Tongue (tissue), 2 donors: ENCODE data around the gene SMIM21. TPM values are rescaled to one million over a fixed set of nuclear protein-coding genes. Genes with fewer than 3 reads are reported as not detected.

ENCODE experiments used
- DNase-seq: peaks from one replicate; pipeline ENCODE4 v3.0.0-alpha.2; 2015
- total RNA-seq: library from RNA; depleted of rRNA; stranded (reverse); fragments of >200 nt; gene quantifications from one replicate; pipeline ENCODE4 v1.2.3, GENCODE V29; 2014

Gene SMIM21
- not detected for total RNA-seq

GRCh38 chr18:75427603-75428002 lies at the start of gene SMIM21:
Gene SMIM21 (minus strand): TSS chr18:75427703. CDS start chr18:75427563, 140 bp downstream.
- no peak for DNase-seq

- DNase-seq: peak; percentile 65
These were observed 47.7 kb upstream of the SMIM21 start for GRCh38 chr18:75475228-75475627.

DNA sequence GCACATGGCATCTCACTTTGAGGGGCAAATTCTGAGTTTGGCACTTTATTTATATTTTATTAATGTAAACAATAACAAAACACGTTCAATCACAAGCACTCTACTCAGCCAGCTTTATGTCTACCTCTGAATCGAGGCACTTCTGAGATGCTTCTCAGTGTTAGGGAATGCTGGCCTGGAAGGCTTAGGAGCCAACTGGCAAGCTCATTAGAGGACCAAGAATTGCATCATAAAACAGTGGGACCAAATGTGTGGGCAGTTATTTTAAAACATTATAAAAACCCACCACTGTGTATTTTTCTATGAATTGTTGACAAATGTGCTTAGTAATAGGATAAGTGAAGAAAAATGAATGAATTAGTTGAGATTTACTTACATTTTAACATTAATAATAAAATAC lies 46.8 kb upstream of the SMIM21 start:
- no peak for DNase-seq

- DNase-seq: peak; percentile 80
These were observed 45.8 kb upstream of the SMIM21 start for GRCh38 chr18:75473316-75473715.

DNA sequence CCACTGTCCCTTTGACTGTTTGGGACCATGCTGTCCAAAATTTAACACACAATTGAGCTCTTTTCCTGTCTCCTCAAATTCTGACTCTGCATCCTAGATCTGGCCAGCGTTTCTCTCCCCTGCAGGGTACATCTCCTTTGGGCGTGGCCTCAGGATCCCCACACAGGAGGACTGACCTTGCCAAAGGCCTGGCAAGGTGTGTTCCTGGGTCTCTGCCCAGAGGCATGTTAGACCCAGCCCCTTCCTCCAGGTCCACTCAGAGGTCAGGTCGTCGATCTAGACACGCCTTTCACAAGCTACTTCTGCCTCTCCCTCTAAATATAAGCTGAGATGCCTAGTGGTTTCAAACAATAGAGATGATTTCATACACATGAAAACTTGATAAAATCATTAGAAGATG lies 45.4 kb upstream of the SMIM21 start:
- DNase-seq: peak; percentile 21

GRCh38 chr18:75472396-75472795 lies 44.9 kb upstream of the SMIM21 start:
- DNase-seq: peak; percentile 77

- DNase-seq: no peak
These were observed 44.3 kb upstream of the SMIM21 start for GRCh38 chr18:75471850-75472249.

GRCh38 chr18:75467851-75468250 lies 40.3 kb upstream of the SMIM21 start:
- DNase-seq: no peak

GRCh38 chr18:75467281-75467795 lies 39.8 kb upstream of the SMIM21 start:
- peak; percentile 58 for DNase-seq

DNA sequence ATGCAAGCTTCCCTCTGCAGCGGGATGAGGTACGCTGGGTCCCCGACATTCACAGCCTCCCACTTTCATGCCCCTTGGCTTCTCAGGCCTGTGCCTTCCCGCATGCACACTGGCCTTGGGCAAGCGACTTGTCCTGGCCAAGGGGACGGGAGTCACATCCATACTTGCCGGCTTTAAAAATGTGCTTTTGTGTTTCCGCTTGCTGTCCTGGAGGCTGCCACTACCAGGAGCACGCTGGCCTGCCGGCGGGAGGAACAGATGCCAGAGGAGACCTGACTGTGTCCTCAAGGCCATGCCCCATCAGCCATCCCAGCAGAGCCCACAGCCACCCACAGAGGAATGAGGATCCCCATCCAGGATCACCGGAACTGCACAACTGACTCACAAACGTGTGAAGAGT lies 36.9 kb upstream of the SMIM21 start:
- DNase-seq: no peak

- no peak for DNase-seq
These were observed 34.8 kb upstream of the SMIM21 start for GRCh38 chr18:75462178-75462832.

DNA sequence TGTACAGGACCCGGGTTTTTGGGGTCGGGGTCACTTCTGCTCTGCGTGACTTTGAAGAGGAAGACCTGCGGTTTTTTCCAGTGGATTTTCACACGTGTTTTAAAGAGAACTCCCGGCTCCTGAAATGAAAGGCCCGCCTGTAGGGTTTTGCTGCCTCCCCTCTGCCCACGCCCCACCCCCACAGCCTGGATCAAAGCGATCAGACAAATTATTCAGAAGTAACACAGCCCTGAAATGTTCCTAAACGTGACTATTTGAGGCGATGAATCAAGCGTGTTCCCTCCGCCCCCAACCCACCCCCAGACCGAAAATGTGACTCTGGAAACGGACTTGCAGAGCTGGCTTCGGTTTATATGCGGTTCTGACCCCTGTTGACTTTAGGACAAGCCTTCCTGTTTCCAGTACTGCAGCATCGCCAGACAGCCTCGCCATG lies 28.7 kb upstream of the SMIM21 start:
- no peak for DNase-seq

- DNase-seq: peak; percentile 58
These were observed 28.0 kb upstream of the SMIM21 start for GRCh38 chr18:75455249-75456198.

DNA sequence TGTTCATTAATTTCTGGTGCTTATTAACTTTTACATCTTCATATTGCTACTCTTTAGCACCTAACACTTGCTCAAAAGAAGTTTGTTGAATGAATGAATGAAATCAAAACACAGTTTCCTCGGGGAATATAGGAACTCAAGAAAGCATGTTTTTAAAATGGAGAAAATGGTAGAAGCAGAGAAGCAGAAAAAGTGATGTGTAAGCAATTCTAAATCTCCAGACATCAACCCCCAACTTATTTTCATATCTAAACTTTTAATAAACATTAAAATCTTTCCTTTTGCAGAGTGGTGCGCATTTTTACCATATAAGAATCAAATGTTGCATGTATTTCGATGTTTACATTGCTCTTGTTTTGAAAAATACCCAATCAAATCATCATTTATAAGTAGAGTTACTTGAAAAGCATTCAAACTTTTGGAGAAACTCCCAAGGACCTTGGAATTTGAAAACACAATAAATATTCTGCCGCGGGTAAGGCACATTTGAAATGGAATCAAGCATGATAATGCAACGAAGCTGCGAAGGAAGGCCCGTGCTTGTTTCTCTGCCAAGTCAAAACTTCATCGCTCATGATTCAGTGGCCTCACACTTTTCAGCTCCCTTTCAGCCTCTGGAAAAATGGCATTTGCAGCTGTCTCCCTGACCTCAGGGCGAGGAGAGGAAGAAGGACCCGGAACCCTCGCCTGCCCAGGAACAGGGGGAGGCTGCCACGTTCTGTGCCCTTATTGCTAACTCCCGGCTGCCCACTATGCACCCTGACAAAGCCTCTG lies 26.7 kb upstream of the SMIM21 start:
- peak; percentile 83 for DNase-seq

GRCh38 chr18:75450906-75451305 lies 23.4 kb upstream of the SMIM21 start:
- no peak for DNase-seq

DNA sequence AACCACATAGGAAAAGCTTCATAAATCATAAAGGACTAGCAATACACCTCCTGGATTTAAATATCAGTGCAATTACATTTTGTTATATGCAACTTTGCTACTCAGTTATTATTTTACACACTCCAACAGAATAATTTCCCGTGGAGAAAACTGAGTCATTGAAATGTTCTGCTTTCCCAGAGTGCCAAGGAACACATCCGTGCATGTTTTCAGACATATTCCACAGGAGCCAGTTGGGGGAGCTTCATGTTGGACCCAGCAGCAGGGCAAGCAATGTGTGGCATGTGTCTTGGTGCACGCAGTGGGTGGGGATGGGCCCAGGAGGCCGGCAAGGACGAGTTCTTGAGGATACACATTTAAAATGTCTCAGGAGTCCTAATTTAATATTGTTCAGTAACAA lies 14.4 kb upstream of the SMIM21 start:
- no peak for DNase-seq

- DNase-seq: no peak
These were observed 11.8 kb upstream of the SMIM21 start for GRCh38 chr18:75439348-75439747.

- no peak for DNase-seq
These were observed 11.4 kb upstream of the SMIM21 start for GRCh38 chr18:75438891-75439290.

- no peak for DNase-seq
These were observed 10.5 kb upstream of the SMIM21 start for GRCh38 chr18:75437979-75438378.

DNA sequence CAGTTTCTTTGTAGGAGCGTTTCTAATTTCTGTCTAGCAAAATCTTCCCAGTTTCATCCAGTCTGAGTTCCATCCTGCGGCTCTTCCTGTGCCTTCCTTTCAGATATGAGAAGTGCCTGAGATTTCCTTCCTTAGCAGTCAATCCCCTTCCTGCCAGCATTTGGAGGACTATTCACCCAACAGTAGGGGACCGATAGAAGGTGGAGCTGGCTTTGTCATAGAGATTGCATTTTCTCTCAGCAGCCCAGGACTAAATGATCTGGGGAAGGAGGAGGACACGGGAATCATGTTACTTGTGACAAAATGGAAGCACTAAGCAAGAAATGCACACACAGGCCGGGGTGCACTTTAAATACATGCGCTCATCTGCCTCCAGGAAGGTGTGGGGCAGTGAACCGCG lies 5.6 kb upstream of the SMIM21 start:
- DNase-seq: no peak

DNA sequence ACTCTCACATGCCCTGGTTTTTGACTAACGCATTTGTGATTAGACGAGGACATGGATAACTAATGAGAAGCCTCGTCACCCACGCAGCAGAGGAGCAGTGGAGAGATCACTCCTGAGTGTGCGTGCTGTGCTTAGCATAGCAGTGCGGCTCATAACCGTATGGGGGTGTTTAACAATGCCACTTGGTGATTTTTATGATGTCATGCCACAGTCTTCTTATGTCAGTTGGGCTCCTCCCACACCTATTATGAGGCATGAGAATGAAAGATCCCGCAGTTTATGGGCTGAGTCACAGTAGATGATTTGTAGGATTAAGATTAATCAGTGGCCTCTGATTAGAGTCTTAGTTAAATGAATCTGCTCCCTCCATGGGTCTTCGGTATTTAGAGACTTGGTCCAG lies 2.5 kb upstream of the SMIM21 start:
- no peak for DNase-seq

DNA sequence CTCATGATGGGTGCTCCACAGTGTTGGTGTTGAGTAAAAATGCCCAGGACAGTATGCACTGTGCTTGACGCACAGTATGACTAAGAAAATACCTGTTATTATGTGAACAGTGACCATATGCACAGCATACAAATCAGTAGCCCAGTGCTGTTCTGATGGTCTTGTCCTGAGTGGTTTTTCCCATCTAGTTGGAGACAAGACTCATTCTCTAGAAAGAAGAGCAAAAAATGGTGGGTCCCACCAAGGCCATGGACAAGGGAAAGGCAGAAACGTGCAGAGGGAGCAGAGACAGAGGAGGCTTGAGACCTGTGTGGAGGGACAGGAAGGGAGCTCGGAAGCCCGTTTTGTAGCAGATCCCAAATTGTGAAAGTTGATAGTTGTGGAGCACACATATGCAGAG lies 987 bp upstream of the SMIM21 start:
- DNase-seq: no peak
